Fibroblast of skin of scalp (primary cell): ENCODE data around the gene PRM3.

ENCODE experiments used
- DNase-seq: peaks from one replicate; pipeline ENCODE4 v3.0.0-alpha.2; 2013

PRM3 gene

DNA sequence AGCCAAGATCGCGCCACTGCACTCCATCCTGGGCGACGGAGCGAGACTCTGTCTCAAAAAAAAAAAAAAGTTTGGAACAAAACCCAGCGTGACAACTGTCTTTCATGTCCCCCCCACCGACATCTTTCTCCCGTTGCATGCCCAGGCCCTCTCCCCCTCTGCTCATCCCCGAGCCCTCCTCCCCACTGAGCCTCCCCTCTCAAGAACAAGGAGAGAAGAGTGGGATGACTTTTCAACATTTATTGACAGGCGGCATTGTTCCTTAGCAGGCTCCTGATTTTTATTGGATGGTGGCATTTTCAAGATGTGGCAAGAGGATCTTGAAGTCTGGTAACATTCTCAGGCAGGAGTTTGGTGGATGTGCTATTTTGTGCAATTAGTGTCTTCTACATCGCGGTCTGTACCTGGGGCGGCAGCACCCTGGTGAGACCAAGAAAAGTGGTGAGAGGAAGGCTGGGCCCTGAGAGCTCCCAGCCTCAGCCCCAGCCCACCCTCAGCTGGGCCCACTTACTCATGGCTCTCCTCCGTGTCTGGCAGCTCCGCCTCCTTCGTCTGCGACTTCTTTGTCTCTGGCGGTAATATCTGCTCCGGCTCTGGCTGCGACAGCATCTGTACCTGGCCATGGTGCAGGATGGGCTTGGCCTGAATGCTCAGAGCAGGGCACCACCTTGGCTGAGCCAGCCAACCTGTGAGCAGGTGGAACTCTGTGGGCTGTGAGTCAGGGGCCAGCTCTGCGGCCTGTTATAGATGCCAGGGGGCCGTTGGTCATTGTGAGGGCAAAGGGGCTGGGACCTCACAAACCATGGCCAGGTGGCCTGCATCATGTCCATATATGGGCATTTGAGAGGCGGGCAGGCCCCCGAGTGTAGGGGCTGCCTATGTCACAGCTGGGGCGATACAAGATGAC, 7.4 kb upstream of the PRM3 start, which contains the start of gene PRM1:
Gene PRM1 (minus strand): TSS at position 715 of the 907 bp plus-strand sequence. CDS start 92 bp downstream, at position 623.
- no peak for DNase-seq

DNA sequence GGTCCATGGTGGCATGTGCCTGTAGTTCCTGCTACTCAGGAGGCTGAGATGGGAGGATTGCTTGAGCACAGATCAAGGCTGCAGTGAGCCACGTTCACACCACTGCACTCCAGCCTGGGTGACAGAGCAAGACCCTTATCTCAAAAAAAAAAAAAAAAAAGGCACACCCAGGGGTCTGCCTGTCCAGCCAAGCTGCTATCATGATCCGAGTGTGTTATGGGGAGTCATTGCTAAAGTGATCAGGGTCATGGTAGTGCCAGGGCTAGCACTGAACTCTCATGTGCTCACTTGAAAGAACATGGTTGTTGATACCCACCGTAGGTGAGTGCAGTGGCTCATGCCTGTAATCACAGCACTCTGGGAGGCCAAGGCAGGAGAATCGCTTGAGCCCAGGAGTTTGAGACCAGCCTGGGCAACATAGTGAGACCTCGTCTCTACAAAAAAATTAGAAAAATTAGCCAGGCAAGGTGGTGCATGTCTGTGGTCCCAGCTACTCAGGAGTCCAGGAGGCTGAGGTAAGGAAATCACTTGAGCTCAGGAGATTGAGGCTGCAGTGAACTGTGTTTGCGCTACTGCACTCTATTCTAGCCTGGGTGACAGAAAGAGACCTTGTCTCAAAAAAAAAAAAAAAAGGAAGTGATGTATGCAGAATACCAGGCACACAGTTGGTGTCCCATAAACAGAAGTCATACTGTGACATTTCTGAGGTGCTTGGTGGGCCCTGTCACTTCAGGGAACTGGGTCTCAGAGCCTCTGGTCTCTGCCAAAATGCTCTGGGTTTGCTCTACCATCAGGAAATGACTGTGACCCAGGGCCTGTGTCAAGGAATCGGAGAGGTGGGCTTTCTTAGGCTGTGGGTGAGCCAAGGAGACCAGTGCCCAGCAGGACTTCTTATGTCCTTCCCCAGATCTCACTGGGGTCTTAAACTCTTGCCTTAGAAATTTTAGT, 5.5 kb upstream of the PRM3 start:
- DNase-seq: no peak

GRCh38 chr16:11277607-11278337, 4.3 kb upstream of the PRM3 start:
- no peak for DNase-seq

DNA sequence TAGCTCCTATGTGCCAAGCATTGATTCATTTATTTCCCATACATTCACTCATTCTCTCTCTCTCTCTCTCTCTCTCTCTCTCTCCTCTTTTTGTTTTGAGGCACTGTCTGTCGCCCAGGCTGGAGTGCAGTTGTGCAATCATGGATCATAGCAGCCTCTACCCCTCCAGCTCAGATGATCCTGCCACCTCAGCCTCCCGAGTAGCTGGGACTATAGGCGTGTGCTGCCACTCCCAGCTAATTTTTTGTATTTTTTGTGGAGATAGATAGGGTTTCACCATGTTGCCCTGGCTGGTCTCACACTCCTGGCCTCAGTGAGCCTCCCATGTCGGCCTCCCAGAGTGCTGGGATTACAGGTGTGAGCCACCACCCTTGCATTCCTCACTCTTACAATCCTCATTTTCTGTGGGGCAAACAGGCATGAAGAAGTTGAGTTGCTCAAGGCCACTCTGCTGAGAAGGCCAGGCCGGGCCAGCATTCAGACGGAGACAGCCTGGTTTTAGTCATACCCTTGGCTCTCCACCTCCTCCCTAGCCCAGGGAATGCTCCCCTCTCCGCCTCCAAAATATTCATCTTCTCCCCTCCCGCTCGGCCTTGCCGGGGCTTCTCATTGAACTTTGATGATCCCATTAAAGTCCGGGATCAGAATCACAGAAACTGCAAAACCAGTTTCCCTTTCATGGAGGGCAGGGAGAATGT, 3.6 kb upstream of the PRM3 start:
- DNase-seq: no peak

- no peak for DNase-seq
Observed at GRCh38 chr16:11276143-11276895, 2.9 kb upstream of the PRM3 start, which contains the start of gene PRM2. TSS of gene PRM2 (minus strand) at chr16:11276480. CDS start at chr16:11276370, 110 bp downstream.

DNA sequence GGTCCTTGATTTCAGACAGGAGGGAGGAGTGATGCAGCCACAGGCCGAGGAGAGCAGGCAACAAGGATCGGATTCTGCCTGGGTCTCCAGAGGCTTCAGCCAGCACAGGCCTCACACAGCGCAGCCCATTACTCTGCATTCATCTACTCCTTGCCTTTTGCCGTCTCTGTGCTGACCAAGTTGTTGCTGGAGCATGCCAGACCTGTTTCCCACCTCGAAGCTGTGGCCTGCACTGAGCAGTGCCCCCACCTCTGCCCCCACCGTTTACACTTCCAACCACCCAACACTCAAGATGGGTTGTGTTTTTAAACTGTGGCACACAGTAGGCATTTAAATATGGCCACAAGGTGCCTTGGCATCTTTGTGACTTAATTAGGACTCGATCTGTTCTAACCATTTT, 1.5 kb upstream of the PRM3 start:
- DNase-seq: no peak

GRCh38 chr16:11273721-11274324, 394 bp upstream of the PRM3 start:
- no peak for DNase-seq

DNA sequence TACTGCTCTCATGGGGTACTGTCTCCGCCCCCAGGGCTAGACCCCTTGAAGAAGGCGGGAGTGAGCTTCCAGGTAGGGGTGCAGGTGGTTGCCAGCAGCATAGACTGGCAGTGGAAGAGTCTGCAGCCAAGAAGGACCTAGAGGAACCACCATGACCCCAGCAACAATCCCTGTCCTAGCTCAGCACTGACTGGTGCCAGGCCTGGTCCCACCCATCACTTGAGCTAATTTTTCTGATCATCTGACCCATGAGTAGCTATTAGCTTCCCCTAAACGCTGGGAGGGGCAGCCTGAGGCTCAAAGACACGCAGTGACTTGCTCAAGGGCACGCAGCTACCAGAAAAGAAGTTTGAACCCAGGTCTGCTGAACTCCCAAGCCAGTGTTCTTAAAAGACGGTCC, 945 bp downstream of the PRM3 start:
- no peak for DNase-seq

DNA sequence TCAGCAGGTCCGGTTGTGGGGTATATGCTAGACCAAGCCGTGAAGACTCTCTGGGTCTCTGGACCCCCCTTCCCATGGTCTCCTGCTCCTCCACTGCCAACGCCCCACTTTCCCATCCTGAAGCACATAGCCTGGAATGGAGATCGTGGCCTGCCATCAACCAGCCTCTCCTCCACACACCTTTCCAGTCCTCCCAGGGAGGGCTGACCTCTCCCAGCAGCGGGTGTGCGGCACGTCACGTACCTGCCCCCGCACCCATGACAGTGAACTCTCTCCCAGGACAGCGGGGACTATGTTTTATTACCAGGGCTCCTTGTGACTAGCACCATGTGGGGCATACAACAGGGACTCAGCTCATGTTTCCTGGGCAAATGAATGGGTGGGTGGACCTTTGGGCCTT, 1.8 kb downstream of the PRM3 start:
- no peak for DNase-seq

DNA sequence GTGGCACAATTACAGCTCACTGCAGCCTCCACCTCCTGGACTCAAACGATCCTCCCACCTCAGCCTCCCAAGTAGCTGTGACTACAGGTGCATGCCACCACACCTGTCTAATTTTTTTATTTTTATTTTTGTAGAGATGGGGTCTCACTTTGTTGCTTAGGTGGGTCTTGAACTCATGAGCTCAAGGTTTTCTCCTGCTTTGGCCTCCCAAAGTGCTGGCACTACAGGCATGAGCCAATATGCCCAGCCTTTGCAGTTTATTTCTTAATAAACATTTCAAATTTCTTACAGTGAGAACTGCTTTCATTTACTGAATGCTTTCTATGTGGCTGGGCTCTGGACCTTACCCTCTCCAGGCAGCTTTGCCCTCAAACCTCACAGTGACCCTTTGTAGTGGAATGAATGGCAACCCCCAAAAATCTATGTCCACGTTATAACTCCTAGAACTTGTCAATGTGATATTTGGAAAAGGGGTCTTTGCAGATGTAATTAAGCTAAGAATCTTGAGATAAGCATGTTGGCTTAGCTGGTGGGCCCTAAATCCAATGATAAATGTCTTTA, 2.7 kb downstream of the PRM3 start:
- no peak for DNase-seq

DNA sequence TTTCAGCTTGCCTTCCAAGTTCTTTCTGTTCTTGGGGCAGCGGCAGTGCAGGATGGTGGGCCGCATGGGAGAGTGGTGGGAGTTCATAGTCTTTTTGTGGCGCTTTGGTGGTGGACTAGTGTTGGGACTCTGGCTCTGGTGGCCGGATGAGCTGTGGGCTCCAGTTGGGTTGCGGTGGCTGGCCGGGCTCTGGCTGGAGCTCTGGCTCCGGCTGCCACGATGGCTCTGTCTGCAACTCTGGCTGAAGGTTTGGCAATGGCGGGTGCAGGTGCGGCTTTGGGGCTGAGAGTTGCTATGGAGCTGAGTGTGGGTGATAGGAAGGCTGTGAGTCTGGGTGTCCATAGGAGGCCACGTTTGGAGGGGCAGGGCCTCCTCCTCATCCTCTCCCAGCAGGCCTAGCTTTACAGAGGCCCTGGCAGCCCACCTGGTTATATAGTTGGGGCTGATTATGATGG, 4.5 kb downstream of the PRM3 start, which contains the start of gene TNP2:
Gene TNP2 (minus strand): TSS at position 405 of the 455 bp plus-strand sequence. CDS start 63 bp downstream, at position 342.
- no peak for DNase-seq

DNA sequence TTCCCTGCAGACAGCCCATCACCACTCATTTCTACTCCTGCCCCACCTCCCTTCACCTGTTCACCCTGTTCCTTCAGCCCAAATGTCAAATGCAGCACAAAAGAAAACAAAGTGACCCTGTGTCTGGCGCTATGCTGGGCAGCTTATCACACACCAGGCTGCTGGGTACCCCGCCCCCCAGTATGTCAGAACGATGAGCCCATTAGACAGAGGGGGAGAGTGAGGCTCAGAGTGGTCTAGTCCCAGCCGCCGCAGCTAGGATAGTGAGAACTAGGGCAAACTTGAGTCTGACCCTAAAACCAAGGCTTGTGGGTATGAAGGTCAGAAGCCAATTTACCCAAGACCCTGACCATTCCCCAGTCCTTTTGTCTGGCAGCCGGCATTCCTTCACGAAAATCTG, 8.3 kb downstream of the PRM3 start:
- no peak for DNase-seq

DNA sequence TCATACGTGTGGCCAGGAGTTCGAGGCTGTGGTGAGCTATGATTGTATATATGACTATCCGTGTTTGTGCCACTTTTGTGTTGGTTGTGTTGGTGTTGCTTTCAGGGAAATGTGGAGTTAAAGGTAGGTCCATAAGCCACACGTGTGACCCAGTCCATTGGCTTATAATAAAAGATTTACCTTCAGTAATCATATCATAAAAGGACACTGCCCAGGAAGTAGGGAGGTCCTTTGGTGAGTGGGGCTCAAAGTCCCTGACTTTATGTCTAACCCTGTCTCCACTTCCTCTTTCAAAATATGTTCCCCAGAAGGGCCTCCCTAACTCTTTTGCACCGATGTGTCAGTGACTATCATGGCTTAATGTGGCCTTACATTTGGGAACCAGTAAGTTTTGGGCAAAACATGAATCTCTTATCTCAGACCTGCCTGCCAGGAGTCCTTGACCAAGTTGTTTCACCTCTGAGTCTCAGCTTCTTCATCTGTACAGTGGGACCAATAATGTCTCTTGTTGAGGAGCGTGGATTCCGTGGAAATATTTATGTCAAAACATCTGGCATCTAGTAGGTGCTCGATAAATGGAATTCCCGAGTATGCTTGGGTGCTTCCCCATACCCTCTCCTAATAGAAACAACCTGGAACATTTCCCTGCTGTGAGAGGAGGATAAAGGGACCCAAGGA, 9.1 kb downstream of the PRM3 start:
- no peak for DNase-seq

DNA sequence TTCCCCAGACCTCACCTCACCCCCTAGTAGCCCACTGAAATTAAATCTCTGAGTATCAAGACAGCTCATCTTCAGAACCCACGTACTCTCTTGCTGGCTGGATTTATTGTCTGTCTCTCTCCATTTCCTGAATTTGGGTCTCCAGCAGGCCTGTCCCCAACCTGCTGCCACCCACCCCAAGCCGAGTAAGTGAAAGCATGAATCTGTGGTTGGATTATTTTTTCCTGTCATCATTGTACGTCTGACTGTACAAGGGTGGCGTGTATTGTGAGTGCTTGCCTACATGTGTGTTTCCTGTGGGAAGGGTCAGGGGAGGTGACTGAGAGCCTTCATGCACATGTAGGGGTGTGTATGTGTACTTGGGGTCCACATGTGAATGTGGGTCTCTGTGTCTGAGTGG, 9.7 kb downstream of the PRM3 start:
- no peak for DNase-seq

DNA sequence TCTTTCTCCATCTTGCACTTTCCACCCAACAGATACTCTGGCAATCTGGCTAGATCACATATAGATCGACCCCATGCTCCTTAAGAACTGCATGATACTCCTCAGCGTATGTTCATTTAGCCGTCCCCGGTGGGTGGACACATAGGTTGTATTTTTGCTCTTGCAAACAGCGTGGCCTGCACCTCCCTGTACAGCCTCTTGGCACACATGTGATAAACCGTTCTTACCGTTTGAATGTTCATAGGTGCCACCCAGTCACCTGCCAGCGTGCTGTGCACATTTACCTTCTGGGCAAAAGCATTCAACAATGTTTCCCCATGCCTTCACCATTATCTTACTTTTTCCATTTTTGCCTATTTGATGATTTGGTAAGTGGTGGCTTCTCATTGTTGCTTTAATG, 10.5 kb downstream of the PRM3 start:
- DNase-seq: no peak

DNA sequence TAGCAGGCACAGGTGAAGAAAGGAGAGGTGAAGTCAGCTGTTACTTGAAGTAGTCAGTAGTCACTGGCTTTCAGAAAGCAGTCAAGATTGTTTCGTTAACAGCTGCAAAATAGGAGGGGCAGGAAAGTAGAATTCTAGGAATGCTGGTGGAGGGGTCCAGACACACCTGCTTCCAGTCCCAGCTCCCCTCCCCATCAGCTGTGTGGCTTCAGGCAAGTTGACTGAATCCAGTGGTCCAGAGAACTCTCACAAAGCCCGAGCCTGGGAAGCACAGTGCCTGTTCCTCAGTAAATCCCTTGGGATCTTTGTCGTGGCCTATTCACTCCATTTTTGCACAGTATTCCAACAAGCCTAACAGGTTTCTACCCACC, 12.8 kb downstream of the PRM3 start:
- no peak for DNase-seq

GRCh38 chr16:11259655-11260595, 13.5 kb downstream of the PRM3 start:
- DNase-seq: no peak
